GM19455 (cell line): ENCODE data around the gene ARL17B.
"Not testable (repeated sequence)": the region's sequence is repeated elsewhere in the genome, so short reads cannot be mapped to it uniquely, and the experiment has no call there.

Source experiments
- ATAC-seq: cut with Tn5 transposase; IDR thresholded peaks from one replicate; pipeline ENCODE4 v1.9.1; 2021; ENCODE audit not compliant: unreplicated experiment

Gene ARL17B

GRCh38 chr17:46290906-46291546 lies 70.5 kb downstream of the ARL17B start:
- peak; percentile 91 for ATAC-seq

DNA sequence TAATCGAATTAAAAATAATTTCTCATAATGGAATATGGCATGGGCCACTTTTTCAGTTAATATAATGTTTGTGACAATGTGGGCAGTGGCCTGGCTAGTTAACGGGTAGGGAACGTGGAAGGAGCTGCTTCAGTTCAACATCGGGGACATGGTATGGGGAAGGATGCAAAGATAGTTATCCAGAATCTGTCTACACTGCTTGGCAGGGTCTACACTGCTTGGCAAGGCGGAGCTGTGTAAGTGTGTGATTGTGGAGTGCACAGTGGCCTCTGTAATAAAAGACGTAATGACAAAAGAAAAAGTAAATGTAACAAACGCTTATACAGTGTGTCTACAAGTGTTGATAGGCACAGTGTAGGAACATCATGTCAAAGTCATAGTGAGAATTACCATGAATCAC lies 74.0 kb downstream of the ARL17B start:
- ATAC-seq: not testable (repeated sequence)

DNA sequence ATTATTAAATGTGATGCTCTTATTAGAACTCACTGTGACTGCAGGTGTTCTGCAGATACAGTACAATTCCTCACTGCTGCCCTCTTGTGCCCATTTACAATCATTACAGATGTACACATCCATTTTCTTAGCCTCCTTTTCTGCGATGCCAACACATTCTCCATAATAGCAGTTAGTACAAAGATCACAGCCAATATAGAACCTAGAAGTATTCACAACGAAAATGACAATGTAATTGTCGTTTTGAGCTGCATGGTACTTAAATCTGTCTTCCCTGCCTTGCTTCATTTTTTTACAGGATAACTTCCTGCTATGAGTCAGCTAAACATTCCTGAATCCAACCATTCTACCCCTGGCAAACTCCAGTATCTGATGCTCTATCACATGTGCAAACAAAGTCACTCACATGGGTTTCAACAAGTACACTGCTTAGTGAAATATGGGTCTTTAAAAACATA lies 74.8 kb downstream of the ARL17B start:
- ATAC-seq: not testable (repeated sequence)

GRCh38 chr17:46285500-46285899 lies 76.1 kb downstream of the ARL17B start:
- not testable (repeated sequence) for ATAC-seq

DNA sequence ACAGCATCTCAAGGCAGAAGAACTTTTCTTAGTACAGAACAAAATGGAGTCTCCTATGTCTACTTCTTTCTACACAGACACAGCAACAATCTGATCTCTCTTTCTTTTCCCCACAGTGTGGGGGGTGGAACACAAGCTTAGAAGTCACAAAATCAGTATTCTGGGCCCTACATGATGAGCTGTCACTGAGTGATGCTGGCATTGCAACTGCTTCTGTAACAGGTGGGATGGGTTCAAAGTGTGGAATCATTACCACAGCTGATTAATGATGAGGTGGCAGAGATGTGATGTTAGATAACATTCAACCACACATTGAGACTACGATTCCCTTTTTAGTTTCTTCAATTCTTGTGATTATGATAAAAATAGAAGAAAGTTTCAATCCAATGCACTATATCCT lies 77.1 kb downstream of the ARL17B start:
- not testable (repeated sequence) for ATAC-seq

GRCh38 chr17:46282635-46283034 lies 78.9 kb downstream of the ARL17B start:
- ATAC-seq: not testable (repeated sequence)

GRCh38 chr17:46281336-46281735 lies 80.2 kb downstream of the ARL17B start:
- ATAC-seq: not testable (repeated sequence)

DNA sequence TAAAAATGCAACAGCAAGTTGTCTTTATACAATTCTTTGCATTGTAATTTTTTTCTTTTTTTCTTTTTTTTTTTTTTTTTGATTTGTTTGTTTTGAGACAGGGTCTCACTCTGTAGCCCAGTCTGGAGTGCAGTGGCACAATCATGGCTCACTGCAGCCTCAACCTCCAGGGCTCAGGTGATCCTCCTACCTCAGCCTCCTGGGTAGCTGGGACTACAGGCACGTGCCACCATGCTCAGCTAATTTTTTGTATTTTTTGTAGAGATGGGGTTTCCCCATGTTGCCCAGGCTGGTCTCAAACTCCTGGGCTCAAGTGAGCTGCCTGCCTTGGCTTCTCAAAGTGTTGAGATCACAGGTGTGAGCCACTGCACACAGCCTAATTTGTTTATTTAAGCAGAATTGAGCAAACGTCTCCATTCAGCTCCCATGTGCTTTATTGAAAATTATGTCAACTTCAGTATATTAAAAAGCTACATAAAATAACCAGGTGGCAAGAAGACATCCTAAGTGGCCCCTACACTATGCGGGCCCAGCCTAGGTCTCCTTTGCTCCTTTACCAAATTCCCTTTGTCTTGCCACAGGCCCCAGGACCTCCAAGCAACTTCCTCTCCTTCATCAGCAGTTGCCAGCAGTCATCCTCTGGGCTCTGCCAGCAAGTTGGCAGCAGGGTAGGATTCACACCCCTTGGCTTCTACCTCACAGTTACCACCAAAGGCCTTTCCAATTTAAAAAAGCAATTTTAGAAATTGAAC lies 84.7 kb downstream of the ARL17B start:
- ATAC-seq: not testable (repeated sequence)

DNA sequence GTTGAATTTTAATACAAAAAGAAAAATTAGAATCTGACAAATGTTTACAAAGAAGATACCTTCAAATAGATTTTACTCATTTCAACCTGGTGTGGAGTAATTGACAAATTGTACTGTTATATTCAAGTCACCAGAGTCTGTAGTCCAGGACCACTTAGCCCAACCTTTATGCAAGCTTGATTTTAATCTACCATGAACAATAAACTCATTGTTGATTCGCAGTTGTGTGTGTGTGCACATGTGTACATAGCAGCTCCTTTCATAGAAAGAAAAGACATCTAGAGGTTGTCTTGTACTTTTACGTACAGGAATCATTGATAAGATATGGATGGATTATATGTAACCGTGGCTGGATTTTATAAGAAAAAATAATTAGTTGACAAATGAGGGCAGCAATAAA lies 87.3 kb downstream of the ARL17B start:
- ATAC-seq: no peak

GRCh38 chr17:46273541-46274236 lies 87.9 kb downstream of the ARL17B start:
- no peak for ATAC-seq

DNA sequence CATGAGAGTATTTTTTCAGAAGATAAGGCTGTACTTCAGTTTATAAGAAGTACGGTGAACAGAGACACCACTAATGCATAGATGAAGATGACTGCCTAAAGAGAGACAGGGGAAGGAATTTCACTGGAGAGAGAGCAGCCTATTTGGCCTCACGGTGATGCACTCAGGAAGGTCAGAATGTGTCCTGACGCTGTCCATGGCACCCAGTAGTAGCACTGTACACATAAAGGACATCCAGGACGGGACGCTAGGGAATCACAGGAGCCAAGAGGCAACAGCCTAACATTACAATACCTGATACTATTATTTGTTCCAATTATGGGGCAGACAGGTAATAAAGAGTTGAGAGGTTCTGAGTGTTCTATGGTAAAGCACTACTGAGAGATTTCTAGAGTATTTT lies 91.5 kb downstream of the ARL17B start:
- ATAC-seq: no peak

- ATAC-seq: peak; percentile 79
Measured at GRCh38 chr17:46266656-46267544, 94.7 kb downstream of the ARL17B start.

GRCh38 chr17:46266063-46266655 lies 95.4 kb downstream of the ARL17B start:
- ATAC-seq: not testable (repeated sequence)

- no peak for ATAC-seq
Measured at GRCh38 chr17:46264456-46265198, 96.9 kb downstream of the ARL17B start.

DNA sequence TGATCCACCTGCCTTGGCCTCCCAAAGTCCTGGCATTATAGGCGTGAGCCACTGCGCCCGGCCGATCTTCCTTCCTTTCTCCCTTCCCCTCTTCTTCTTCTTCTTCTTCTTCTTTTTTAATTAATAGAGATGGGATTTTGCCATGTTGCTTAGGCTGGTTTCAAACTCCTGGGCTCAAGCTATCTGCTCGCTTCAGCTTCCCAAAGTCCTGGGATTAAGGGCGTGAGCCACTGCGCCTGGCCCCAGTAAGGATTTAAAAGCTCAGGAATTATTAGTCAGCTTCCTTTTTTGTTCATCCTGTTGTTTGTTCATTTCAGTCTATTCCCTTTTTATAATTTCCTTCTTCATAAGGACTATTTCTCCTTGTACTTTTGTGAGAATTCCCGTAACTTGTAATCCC lies 99.3 kb downstream of the ARL17B start:
- ATAC-seq: no peak

GRCh38 chr17:46259845-46260661 lies 101.5 kb downstream of the ARL17B start:
- not testable (repeated sequence) for ATAC-seq

DNA sequence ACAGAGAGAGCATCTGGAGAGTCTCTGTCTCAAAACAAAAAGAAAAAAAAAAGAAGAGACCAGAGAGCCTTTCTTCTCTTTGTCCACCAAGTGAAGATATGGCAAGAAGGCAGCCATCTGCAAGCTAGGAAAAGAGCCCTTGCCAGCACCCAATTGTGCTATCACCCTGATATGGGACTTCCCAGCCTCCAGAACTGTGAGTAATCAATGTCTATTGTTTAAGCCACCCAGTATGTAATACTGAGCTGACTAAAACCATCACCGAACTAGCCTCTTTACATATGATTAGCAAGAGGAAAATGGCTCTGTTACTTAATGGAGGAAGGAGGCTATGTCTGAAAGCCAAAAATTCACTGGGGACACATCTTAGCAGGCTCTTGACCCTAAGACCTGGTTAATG lies 105.2 kb downstream of the ARL17B start:
- ATAC-seq: not testable (repeated sequence)

- not testable (repeated sequence) for ATAC-seq
Measured at GRCh38 chr17:46254215-46254614, 107.4 kb downstream of the ARL17B start.

DNA sequence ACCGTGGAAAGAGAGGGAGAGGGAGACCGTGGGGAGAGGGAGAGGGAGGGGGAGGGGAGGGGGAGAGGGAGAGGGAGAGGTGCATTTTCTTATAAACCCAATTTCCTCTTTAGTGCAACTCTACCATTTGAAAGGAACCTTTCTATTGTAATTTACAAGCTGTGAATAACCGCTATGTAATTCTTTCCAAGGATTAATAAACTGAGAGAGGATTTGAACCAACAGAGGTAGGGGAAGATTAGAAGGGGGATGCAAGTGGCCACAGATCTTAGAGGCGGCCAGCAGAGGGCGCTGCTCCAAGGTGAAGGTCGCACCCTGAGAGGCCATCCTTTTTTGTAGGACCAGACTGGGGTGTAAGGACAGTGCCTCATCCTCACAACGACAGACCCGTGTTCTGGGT lies 107.8 kb downstream of the ARL17B start:
- ATAC-seq: not testable (repeated sequence)
